SK-N-SH (cell line): ENCODE measurements around the gene PDE4A. TPM values are rescaled to one million over a fixed set of nuclear protein-coding genes. Genes with fewer than 3 reads are reported as not detected.

ENCODE experiments used
- CTCF ChIA-PET: fragments of 300-600, 350-600 bp; formaldehyde crosslinking; extraction: SDS; loops from one replicate; lab custom pipeline; 2021; lab: Yijun Ruan, JAX
- POLR2A ChIA-PET: fragments of 350-600 bp; sonication (Branson Sonifier 250); formaldehyde crosslinking; extraction: SDS; loops from one replicate; lab custom pipeline; 2020; ENCODE audit warnings: antibody characterized with exemption, inconsistent platforms; lab: Yijun Ruan, JAX
- DNase-seq: peaks from one replicate; pipeline ENCODE4 v3.0.0; 2012
- H2AFZ ChIP-seq: fragments of 200-600 bp; sonication (generic); 2 replicates; pipeline ENCODE4 v1.8.1; 2016; ENCODE audit warnings: antibody characterized with exemption, mild to moderate bottlenecking, low read depth
- H3F3A ChIP-seq: fragments of 200-600 bp; sonication (generic); replicated peaks from 2 replicates; pipeline ENCODE3; 2016; ENCODE audit warnings: antibody characterized with exemption, mild to moderate bottlenecking; ENCODE audit not compliant: insufficient read depth
- H3K27ac ChIP-seq, 2 experiments: fragments of 200-500 bp in 1 of 2; fragments of 200-600 bp in 1 of 2; sonication (Bioruptor generic) in 1 of 2; sonication (generic), shearing (Covaris generic) in 1 of 2; 2 replicates each; pipeline versions ENCODE4 v1.5.1 to v1.6.1; 2014 to 2016; ENCODE audit warnings: low read depth in 2 of 2, inconsistent platforms in 1 of 2, low read length in 1 of 2, mild to moderate bottlenecking in 1 of 2, mixed read lengths in 1 of 2
- H3K27me3 ChIP-seq: fragments of 200-600 bp; sonication (generic), shearing (Covaris generic); 2 replicates; pipeline ENCODE4 v1.6.1; 2016; ENCODE audit warnings: mixed run types; ENCODE audit not compliant: insufficient read depth
- H3K36me3 ChIP-seq, 2 experiments: fragments of 200-500 bp in 1 of 2; fragments of 200-600 bp in 1 of 2; sonication (Bioruptor generic) in 1 of 2; sonication (generic) in 1 of 2; replicated peaks in 1 of 2; 2 replicates each; pipeline versions ENCODE3 to v1.5.1; 2014 to 2016; ENCODE audit warnings: low read length in 1 of 2, mild to moderate bottlenecking in 1 of 2; ENCODE audit not compliant: insufficient read depth in 2 of 2, control insufficient read depth in 1 of 2
- H3K4me1 ChIP-seq, 2 experiments: fragments of 200-500 bp in 1 of 2; fragments of 200-600 bp in 1 of 2; sonication (Bioruptor generic) in 1 of 2; sonication (generic), shearing (Covaris generic) in 1 of 2; 2 replicates each; pipeline versions ENCODE4 v1.5.1 to v1.6.1; 2014 to 2016; ENCODE audit warnings: low read depth in 1 of 2, low read length in 1 of 2, mixed run types in 1 of 2; ENCODE audit not compliant: insufficient read depth in 2 of 2, control insufficient read depth in 1 of 2
- H3K4me2 ChIP-seq: fragments of 200-600 bp; sonication (generic), shearing (Covaris generic); 2 replicates; pipeline ENCODE4 v1.6.1; 2017; ENCODE audit warnings: mixed run types
- H3K4me3 ChIP-seq, 2 experiments: fragments of 200-500 bp in 1 of 2; fragments of 200-600 bp in 1 of 2; sonication (Bioruptor generic) in 1 of 2; sonication (generic), shearing (Covaris generic) in 1 of 2; 2 replicates each; pipeline versions ENCODE4 v1.5.1 to v1.8.1; 2014 to 2016; ENCODE audit warnings: low read depth in 2 of 2, inconsistent platforms in 1 of 2, low read length in 1 of 2, mild to moderate bottlenecking in 1 of 2, mixed read lengths in 1 of 2, moderate library complexity in 1 of 2
- H3K79me2 ChIP-seq: fragments of 200-600 bp; sonication (generic); 2 replicates; pipeline ENCODE4 v1.8.1; 2017; ENCODE audit warnings: mild to moderate bottlenecking; ENCODE audit not compliant: insufficient read depth
- H3K9ac ChIP-seq: fragments of 200-600 bp; sonication (generic); 2 replicates; pipeline ENCODE4 v1.6.1; 2017; ENCODE audit warnings: mixed run types
- H3K9me2 ChIP-seq: fragments of 200-600 bp; sonication (generic); 2 replicates; pipeline ENCODE4 v1.6.1; 2017; ENCODE audit warnings: mixed run types
- H3K9me3 ChIP-seq: fragments of 200-600 bp; sonication (generic); 2 replicates; pipeline ENCODE4 v1.6.1; 2017; ENCODE audit warnings: mixed run types, mild to moderate bottlenecking, moderate library complexity
- H4K20me1 ChIP-seq: fragments of 200-600 bp; sonication (generic); 2 replicates; pipeline ENCODE4 v1.6.1; 2017; ENCODE audit warnings: mild to moderate bottlenecking, mixed run types; ENCODE audit not compliant: insufficient read depth
- CTCF ChIP-seq: fragments of 200-600 bp; sonication (generic); IDR thresholded peaks from 2 replicates; pipeline ENCODE4 v1.6.1; 2017; ENCODE audit warnings: antibody characterized with exemption, mild to moderate bottlenecking, moderate library complexity
- ELF1 ChIP-seq: IDR thresholded peaks from 2 replicates; pipeline ENCODE4 v1.4.0; 2012
- EP300 ChIP-seq, 2 experiments: IDR thresholded peaks; 2 replicates each; pipeline versions ENCODE4 v1.4.0 to v1.6.1; 2012; ENCODE audit warnings: borderline replicate concordance in 1 of 2, low read depth in 1 of 2, low read length in 1 of 2
- EZH2phosphoT487 ChIP-seq: fragments of 200-600 bp; sonication (generic); IDR thresholded peaks from 2 replicates; pipeline ENCODE4 v1.6.1; 2017; ENCODE audit warnings: low read depth, mixed run types, mild to moderate bottlenecking, antibody characterized with exemption, moderate library complexity, borderline replicate concordance
- FOSL2 ChIP-seq: IDR thresholded peaks from 2 replicates; pipeline ENCODE4 v1.4.0; 2012; ENCODE audit warnings: low read depth, mild to moderate bottlenecking, moderate library complexity, borderline replicate concordance
- GABPA ChIP-seq: IDR thresholded peaks from 2 replicates; pipeline ENCODE4 v1.4.0; 2012; ENCODE audit warnings: low read depth, mild to moderate bottlenecking
- JUND ChIP-seq: IDR thresholded peaks from 2 replicates; pipeline ENCODE4 v1.4.0; 2012
- MEF2A ChIP-seq: IDR thresholded peaks from 2 replicates; pipeline ENCODE4 v1.4.0; 2012; ENCODE audit warnings: low read depth, borderline replicate concordance
- MXI1 ChIP-seq: IDR thresholded peaks from 2 replicates; pipeline ENCODE4 v1.6.1; 2012; ENCODE audit warnings: mild to moderate bottlenecking, low read depth, low read length, improper control_type of control experiment
- NRF1 ChIP-seq: IDR thresholded peaks from 2 replicates; pipeline ENCODE4 v1.6.1; 2012; ENCODE audit warnings: low read depth, mild to moderate bottlenecking, low read length
- POLR2AphosphoS5 ChIP-seq: IDR thresholded peaks from 2 replicates; pipeline ENCODE4 v1.6.1; 2012; ENCODE audit warnings: low read depth, low read length
- RCOR1 ChIP-seq: fragments of 150-350 bp; IDR thresholded peaks from 2 replicates; pipeline ENCODE4 v1.6.1; 2017; ENCODE audit warnings: antibody characterized with exemption, low read length
- REST ChIP-seq: IDR thresholded peaks from 2 replicates; pipeline ENCODE4 v1.6.1; 2012; ENCODE audit warnings: mild to moderate bottlenecking, low read depth, low read length, moderate library complexity
- RFX5 ChIP-seq: IDR thresholded peaks from 2 replicates; pipeline ENCODE4 v1.6.1; 2012; ENCODE audit warnings: mild to moderate bottlenecking, improper control_type of control experiment, low read length
- SMC3 ChIP-seq: IDR thresholded peaks from 2 replicates; pipeline ENCODE4 v1.6.1; 2012; ENCODE audit warnings: low read depth, low read length, improper control_type of control experiment
- TCF12 ChIP-seq: IDR thresholded peaks from 2 replicates; pipeline ENCODE4 v1.4.0; 2012
- USF2 ChIP-seq: fragments of 150-350 bp; IDR thresholded peaks from 2 replicates; pipeline ENCODE4 v1.6.1; 2017; ENCODE audit warnings: antibody characterized with exemption, low read length, low read depth, borderline replicate concordance
- YY1 ChIP-seq: IDR thresholded peaks from 2 replicates; pipeline ENCODE4 v1.4.0; 2012; ENCODE audit warnings: low read depth, mild to moderate bottlenecking
- WGBS: methylation state at CpG from one replicate; pipeline ENCODE4 v1.1.6; 2017; ENCODE audit warnings: low lambda C conversion rate; 5-methylcytosine and 5-hydroxymethylcytosine counted together
- polyA plus RNA-seq, 3 experiments: library from polyadenylated mRNA; depleted of rRNA; stranded (reverse); fragments of >200 nt; gene quantifications; 2 replicates each; pipeline ENCODE4 v1.2.3, GENCODE V29; 2012
- TF ChIP-seq, protein P1 (sequence below): fragments of 150-350 bp; IDR thresholded peaks from 2 replicates; pipeline ENCODE4 v1.6.1; 2016; ENCODE audit warnings: mild to moderate bottlenecking, low read depth, low read length

PDE4A gene
- polyA plus RNA-seq, 1 of the 3 experiments (the other 2 are of a cell fraction) = 2.9 TPM

GRCh38 chr19:10464456-10464855 lies 44.1 kb downstream of the PDE4A start:
- CTCF ChIA-PET = interaction anchor here (1.1 to 1.2 kb wide), 2 partner anchors 14 to 206 kb away, joined by 4 read pairs; no protein-coding TSS in a partner anchor
- no peaks in the 10 kb centered on the region for H3K79me2 ChIP-seq
- H3K36me3 ChIP-seq = no peaks in the 10 kb centered on the region
- H3K4me1 ChIP-seq = peaks cover 0 to 4% of the 10 kb centered on the region in 2 experiments; a peak in 1 of 4 replicates
- no peak overlapping the region for H3K27ac ChIP-seq
- TF ChIP-seq NRF1 (no peak), MXI1 (no peak), EZH2phosphoT487 (no peak)
- TF ChIP-seq, protein P1, sequence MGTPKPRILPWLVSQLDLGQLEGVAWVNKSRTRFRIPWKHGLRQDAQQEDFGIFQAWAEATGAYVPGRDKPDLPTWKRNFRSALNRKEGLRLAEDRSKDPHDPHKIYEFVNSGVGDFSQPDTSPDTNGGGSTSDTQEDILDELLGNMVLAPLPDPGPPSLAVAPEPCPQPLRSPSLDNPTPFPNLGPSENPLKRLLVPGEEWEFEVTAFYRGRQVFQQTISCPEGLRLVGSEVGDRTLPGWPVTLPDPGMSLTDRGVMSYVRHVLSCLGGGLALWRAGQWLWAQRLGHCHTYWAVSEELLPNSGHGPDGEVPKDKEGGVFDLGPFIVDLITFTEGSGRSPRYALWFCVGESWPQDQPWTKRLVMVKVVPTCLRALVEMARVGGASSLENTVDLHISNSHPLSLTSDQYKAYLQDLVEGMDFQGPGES = no peak
- TF ChIP-seq, all 33 proteins: peak for 0
- Histone ChIP-seq H4K20me1 (no peaks in the 10 kb centered on the region), H3K9me3 (no peaks in the 10 kb centered on the region), H3K9ac (no peak overlapping the region), H3K4me3 (no peak overlapping the region), H2AFZ (no peak overlapping the region), H3K27me3 (no peaks in the 10 kb centered on the region), H3K9me2 (no peaks in the 10 kb centered on the region), H3K4me2 (no peak overlapping the region), H3F3A (peaks cover 8% of the 10 kb centered on the region)
- 82% methylated on average over 5 of the region's 5 CpGs for WGBS
- POLR2A ChIA-PET = no interaction called here
- DNase-seq = no peak

DNA sequence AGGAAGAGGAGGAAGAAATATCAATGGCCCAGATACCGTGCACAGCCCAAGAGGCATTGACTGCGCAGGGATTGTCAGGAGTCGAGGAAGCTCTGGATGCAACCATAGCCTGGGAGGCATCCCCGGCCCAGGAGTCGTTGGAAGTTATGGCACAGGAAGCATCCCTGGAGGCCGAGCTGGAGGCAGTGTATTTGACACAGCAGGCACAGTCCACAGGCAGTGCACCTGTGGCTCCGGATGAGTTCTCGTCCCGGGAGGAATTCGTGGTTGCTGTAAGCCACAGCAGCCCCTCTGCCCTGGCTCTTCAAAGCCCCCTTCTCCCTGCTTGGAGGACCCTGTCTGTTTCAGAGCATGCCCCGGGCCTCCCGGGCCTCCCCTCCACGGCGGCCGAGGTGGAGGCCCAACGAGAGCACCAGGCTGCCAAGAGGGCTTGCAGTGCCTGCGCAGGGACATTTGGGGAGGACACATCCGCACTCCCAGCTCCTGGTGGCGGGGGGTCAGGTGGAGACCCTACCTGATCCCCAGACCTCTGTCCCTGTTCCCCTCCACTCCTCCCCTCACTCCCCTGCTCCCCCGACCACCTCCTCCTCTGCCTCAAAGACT lies 46.9 kb downstream of the PDE4A start:
- Histone ChIP-seq H3F3A (peaks cover 3% of the 10 kb centered on the region), H3K9me2 (no peaks in the 10 kb centered on the region), H2AFZ (no peak overlapping the region), H3K9ac (no peak overlapping the region), H3K4me2 (no peak overlapping the region), H3K79me2 (no peaks in the 10 kb centered on the region), H3K27me3 (no peaks in the 10 kb centered on the region), H3K9me3 (no peaks in the 10 kb centered on the region), H3K36me3 (no peaks in the 10 kb centered on the region), H3K27ac (no peak overlapping the region), H4K20me1 (no peaks in the 10 kb centered on the region), H3K4me1 (no peaks in the 10 kb centered on the region), H3K4me3 (no peak overlapping the region)
- TF ChIP-seq USF2 (no peak), RFX5 (no peak), YY1 (no peak), CTCF (no peak), JUND (no peak), FOSL2 (no peak), EZH2phosphoT487 (no peak), ELF1 (no peak), TCF12 (no peak), GABPA (no peak), SMC3 (no peak), REST (no peak), POLR2AphosphoS5 (no peak), RCOR1 (no peak), EP300 (IDR thresholded peaks at IDR 0.05; ENCODE audit: borderline replicate concordance in 1 of 2, low read depth in 1 of 2, low read length in 1 of 2) (no peak), MEF2A (no peak)
- 86% methylated on average over 4 of the region's 20 CpGs for WGBS
- POLR2A ChIA-PET = no interaction called here
- CTCF ChIA-PET = interaction anchor here (0.9 to 2.1 kb wide), 5 partner anchors 10 to 114 kb away, joined by 3 to 4 read pairs (median 4); no protein-coding TSS in a partner anchor
- peak; percentile 8 for DNase-seq
